ENCODE results near the gene RER1. TPM values are rescaled to one million over a fixed set of nuclear protein-coding genes. Genes with fewer than 3 reads are reported as not detected.

The RER1 gene
- total RNA-seq, 1 experiment from 2014 or later, result 90.3 TPM

- Histone ChIP-seq H3K4me1 (replicated peaks) (0 out of 2 replicates have a peak, but pooled peaks cover 3% of the 10 kb centered on the region), H3K36me3 (peaks cover 97% of the 10 kb centered on the region)
Observed at GRCh38 chr1:2398871-2399270, 7.2 kb downstream of the RER1 start.

GRCh38 chr1:2399890-2400575, 8.4 kb downstream of the RER1 start:
- Histone ChIP-seq H3K4me3 (no peak overlapping the region), H3K36me3 (peaks cover 97% of the 10 kb centered on the region)

More at GRCh38 chr1:2398871-2399270, 7.2 kb downstream of the RER1 start:
- no peak overlapping the region for H3K4me3 ChIP-seq
- H3K27me3 ChIP-seq (replicated peaks), result no peaks in the 10 kb centered on the region
- no peaks in the 10 kb centered on the region for H3K9me3 ChIP-seq (replicated peaks)
- no peak for DNase-seq (ENCODE audit: low read depth in 1 of 2, low spot score in 2 of 2)
- H3K27ac ChIP-seq, result no peak overlapping the region

GRCh38 chr1:2400576-2400909, 8.9 kb downstream of the RER1 start:
- Histone ChIP-seq H3K4me1 (replicated peaks) (0 out of 2 replicates have a peak, but pooled peaks cover 3% of the 10 kb centered on the region), H3K9me3 (replicated peaks) (no peaks in the 10 kb centered on the region), H3K27me3 (replicated peaks) (no peaks in the 10 kb centered on the region), H3K27ac (no peak overlapping the region), H3K4me3 (no peak overlapping the region), H3K36me3 (peaks cover 97% of the 10 kb centered on the region)
- DNase-seq (ENCODE audit: low read depth in 1 of 2, low spot score in 2 of 2), result no peak

More at GRCh38 chr1:2399890-2400575, 8.4 kb downstream of the RER1 start:
- Histone ChIP-seq H3K27ac (no peak overlapping the region), H3K27me3 (replicated peaks) (no peaks in the 10 kb centered on the region), H3K4me1 (replicated peaks) (0 out of 2 replicates have a peak, but pooled peaks cover 3% of the 10 kb centered on the region), H3K9me3 (replicated peaks) (no peaks in the 10 kb centered on the region)
- DNase-seq (ENCODE audit: low read depth in 1 of 2, low spot score in 2 of 2), result no peak

GRCh38 chr1:2400950-2401649, 9.5 kb downstream of the RER1 start:
- DNase-seq (ENCODE audit: low read depth in 1 of 2, low spot score in 2 of 2), result no peak
- H3K27me3 ChIP-seq (replicated peaks), result no peaks in the 10 kb centered on the region
- H3K4me1 ChIP-seq (replicated peaks), result 0 out of 2 replicates have a peak, but pooled peaks cover 3% of the 10 kb centered on the region
- no peak overlapping the region for H3K27ac ChIP-seq
- H3K9me3 ChIP-seq (replicated peaks), result no peaks in the 10 kb centered on the region
- H3K36me3 ChIP-seq, result peaks cover 96% of the 10 kb centered on the region
- H3K4me3 ChIP-seq, result no peak overlapping the region

- Histone ChIP-seq H3K27me3 (replicated peaks) (no peaks in the 10 kb centered on the region), H3K4me3 (no peak overlapping the region), H3K9me3 (replicated peaks) (no peaks in the 10 kb centered on the region), H3K27ac (no peak overlapping the region), H3K36me3 (peaks cover 96% of the 10 kb centered on the region), H3K4me1 (replicated peaks) (0 out of 2 replicates have a peak, but pooled peaks cover 3% of the 10 kb centered on the region)
- no peak for DNase-seq (ENCODE audit: low read depth in 1 of 2, low spot score in 2 of 2)
Observed at GRCh38 chr1:2402420-2402819, 10.8 kb downstream of the RER1 start.

- Histone ChIP-seq H3K4me3 (no peak overlapping the region), H3K4me1 (replicated peaks) (0 out of 2 replicates have a peak, but pooled peaks cover 3% of the 10 kb centered on the region), H3K9me3 (replicated peaks) (no peaks in the 10 kb centered on the region), H3K27ac (no peak overlapping the region), H3K36me3 (peaks cover 91% of the 10 kb centered on the region), H3K27me3 (replicated peaks) (no peaks in the 10 kb centered on the region)
- DNase-seq (ENCODE audit: low read depth in 1 of 2, low spot score in 2 of 2), result no peak
Observed at GRCh38 chr1:2403273-2403672, 11.6 kb downstream of the RER1 start.

- no peak for DNase-seq (ENCODE audit: low read depth in 1 of 2, low spot score in 2 of 2)
- no peak overlapping the region for H3K27ac ChIP-seq
- H3K9me3 ChIP-seq (replicated peaks), result no peaks in the 10 kb centered on the region
- no peak overlapping the region for H3K4me3 ChIP-seq
- H3K36me3 ChIP-seq, result peaks cover 89% of the 10 kb centered on the region
- 0 out of 2 replicates have a peak, but pooled peaks cover 3% of the 10 kb centered on the region for H3K4me1 ChIP-seq (replicated peaks)
- no peaks in the 10 kb centered on the region for H3K27me3 ChIP-seq (replicated peaks)
Observed at GRCh38 chr1:2404142-2404889, 12.7 kb downstream of the RER1 start.

GRCh38 chr1:2404890-2405511, 13.4 kb downstream of the RER1 start:
- DNase-seq (ENCODE audit: low read depth in 1 of 2, low spot score in 2 of 2), result no peak
- H3K36me3 ChIP-seq, result peaks cover 89% of the 10 kb centered on the region

GRCh38 chr1:2405588-2406295, 14.1 kb downstream of the RER1 start:
- H3K27me3 ChIP-seq (replicated peaks), result no peaks in the 10 kb centered on the region
- no peaks in the 10 kb centered on the region for H3K4me1 ChIP-seq (replicated peaks)
- peaks cover 83% of the 10 kb centered on the region for H3K36me3 ChIP-seq
- no peak for DNase-seq (ENCODE audit: low read depth in 1 of 2, low spot score in 2 of 2)
- no peak overlapping the region for H3K27ac ChIP-seq
- no peaks in the 10 kb centered on the region for H3K9me3 ChIP-seq (replicated peaks)
- no peak overlapping the region for H3K4me3 ChIP-seq

More at GRCh38 chr1:2404890-2405511, 13.4 kb downstream of the RER1 start:
- Histone ChIP-seq H3K9me3 (replicated peaks) (no peaks in the 10 kb centered on the region), H3K27ac (no peak overlapping the region), H3K27me3 (replicated peaks) (no peaks in the 10 kb centered on the region), H3K4me1 (replicated peaks) (0 out of 2 replicates have a peak, but pooled peaks cover 3% of the 10 kb centered on the region), H3K4me3 (no peak overlapping the region)

- H3K36me3 ChIP-seq, result peaks cover 78% of the 10 kb centered on the region
- no peaks in the 10 kb centered on the region for H3K27me3 ChIP-seq (replicated peaks)
- no peak overlapping the region for H3K27ac ChIP-seq
- no peaks in the 10 kb centered on the region for H3K9me3 ChIP-seq (replicated peaks)
- no peak overlapping the region for H3K4me3 ChIP-seq
- peaks cover 3% of the 10 kb centered on the region for H3K4me1 ChIP-seq (replicated peaks)
- DNase-seq (ENCODE audit: low read depth in 1 of 2, low spot score in 2 of 2), result no peak
Observed at GRCh38 chr1:2406451-2407041, 14.9 kb downstream of the RER1 start.

GRCh38 chr1:2407166-2407990, 15.7 kb downstream of the RER1 start:
- Histone ChIP-seq H3K27ac (no peak overlapping the region), H3K27me3 (replicated peaks) (no peaks in the 10 kb centered on the region), H3K9me3 (replicated peaks) (0 out of 2 replicates have a peak, but pooled peaks cover 3% of the 10 kb centered on the region), H3K4me1 (replicated peaks) (peaks cover 9% of the 10 kb centered on the region), H3K4me3 (no peak overlapping the region), H3K36me3 (peaks cover 74% of the 10 kb centered on the region)
- no peak for DNase-seq (ENCODE audit: low read depth in 1 of 2, low spot score in 2 of 2)

GRCh38 chr1:2407991-2408275, 16.3 kb downstream of the RER1 start:
- H3K4me3 ChIP-seq, result no peak overlapping the region
- peaks cover 13% of the 10 kb centered on the region for H3K4me1 ChIP-seq (replicated peaks)
- DNase-seq (ENCODE audit: low read depth in 1 of 2, low spot score in 2 of 2), result no peak
- no peak overlapping the region for H3K27ac ChIP-seq
- peaks cover 69% of the 10 kb centered on the region for H3K36me3 ChIP-seq
- peaks cover 3% of the 10 kb centered on the region; the same call in 1 of the 2 replicates for H3K9me3 ChIP-seq (replicated peaks)
- H3K27me3 ChIP-seq (replicated peaks), result no peaks in the 10 kb centered on the region
